Activated T-cell treated with anti-CD3 and anti-CD28 coated beads, Interleukin-2, amount 50 U/mL, for 24 hours (primary cell): ENCODE data around the gene SCP2D1.

Experiments
- DNase-seq: peaks from one replicate; pipeline ENCODE4 v3.0.0-alpha.2; 2020
- H3K27ac Mint-ChIP-seq: 2 replicates; pipeline ENCODE4 v1.8.0; 2020; ENCODE audit warnings: mild to moderate bottlenecking, mixed read lengths
- H3K27me3 Mint-ChIP-seq: 2 replicates; pipeline ENCODE4 v1.8.0; 2020; ENCODE audit warnings: mixed read lengths
- H3K36me3 Mint-ChIP-seq: 2 replicates; pipeline ENCODE4 v1.8.0; 2020; ENCODE audit warnings: low read depth, mixed read lengths
- H3K4me1 Mint-ChIP-seq: 2 replicates; pipeline ENCODE4 v1.8.0; 2020; ENCODE audit warnings: low read depth, mixed read lengths
- H3K4me3 Mint-ChIP-seq: 2 replicates; pipeline ENCODE4 v1.8.0; 2020; ENCODE audit warnings: mild to moderate bottlenecking, moderate library complexity, mixed read lengths
- H3K9me3 Mint-ChIP-seq: 2 replicates; pipeline ENCODE4 v1.8.0; 2020; ENCODE audit warnings: mixed read lengths

SCP2D1 gene

DNA sequence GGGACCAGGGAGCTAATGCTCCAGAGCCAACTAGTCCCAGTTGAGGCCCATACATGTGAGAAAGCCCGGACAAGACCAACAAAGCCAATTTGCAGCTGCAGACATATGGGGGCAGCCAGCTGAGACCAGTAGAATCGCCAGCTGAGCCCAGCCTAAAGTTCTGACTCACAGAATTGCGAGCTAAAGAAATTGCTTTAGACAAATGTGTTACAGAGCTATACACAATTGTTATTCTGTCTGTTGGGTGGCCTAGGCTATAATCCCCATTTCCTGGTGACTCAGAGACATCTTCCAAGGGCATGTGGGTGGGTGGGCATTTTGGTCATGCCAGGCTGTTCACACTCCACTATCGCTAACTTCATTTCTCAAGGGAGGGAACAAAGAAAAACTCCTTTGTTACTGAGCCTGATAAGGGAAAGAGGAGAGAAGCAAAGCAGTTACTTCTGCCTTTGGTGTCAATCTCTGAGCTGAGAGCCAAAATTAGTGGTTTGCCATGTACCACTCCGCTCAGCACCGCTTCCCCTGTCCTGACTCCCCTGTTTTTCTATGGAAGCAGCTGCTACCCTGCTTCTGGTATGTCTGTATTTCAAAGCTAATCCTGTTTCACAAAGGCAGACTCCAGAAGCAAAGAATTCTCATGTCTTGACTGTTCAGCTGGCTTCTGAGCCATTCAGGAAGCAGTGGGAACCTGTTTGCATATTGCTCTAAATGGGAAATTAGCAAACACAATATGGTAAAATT, 26.1 kb downstream of the SCP2D1 start:
- Mint-ChIP-seq H3K27ac (no peak overlapping the region), H3K4me1 (no peaks in the 10 kb centered on the region), H3K36me3 (no peaks in the 10 kb centered on the region), H3K4me3 (no peak overlapping the region), H3K27me3 (peaks cover 8% of the 10 kb centered on the region), H3K9me3 (no peaks in the 10 kb centered on the region)
- DNase-seq, result no peak

DNA sequence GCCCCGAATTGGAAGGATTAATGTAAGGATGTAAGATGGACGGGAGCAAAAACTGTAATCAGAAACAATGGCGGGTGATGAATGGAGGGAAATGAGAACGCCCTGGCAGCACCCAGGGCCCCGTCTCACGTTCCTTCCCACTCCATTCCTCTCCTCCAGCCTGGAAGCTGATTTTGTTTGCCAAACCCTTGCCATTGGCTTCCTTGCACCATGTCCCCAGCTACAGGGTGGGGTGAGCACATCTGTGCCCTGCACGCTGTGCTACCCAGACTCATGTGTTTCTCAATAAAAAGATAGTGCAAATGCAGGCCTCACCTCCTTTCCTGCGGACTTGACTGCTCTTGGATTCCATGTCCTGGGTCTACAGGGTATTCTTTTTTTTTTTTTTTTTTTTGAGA, 26.7 kb downstream of the SCP2D1 start:
- H3K27me3 Mint-ChIP-seq, result peaks cover 8% of the 10 kb centered on the region
- H3K27ac Mint-ChIP-seq, result no peak overlapping the region
- H3K9me3 Mint-ChIP-seq, result no peaks in the 10 kb centered on the region
- no peaks in the 10 kb centered on the region for H3K36me3 Mint-ChIP-seq
- no peak overlapping the region for H3K4me3 Mint-ChIP-seq
- no peaks in the 10 kb centered on the region for H3K4me1 Mint-ChIP-seq
- DNase-seq, result no peak

DNA sequence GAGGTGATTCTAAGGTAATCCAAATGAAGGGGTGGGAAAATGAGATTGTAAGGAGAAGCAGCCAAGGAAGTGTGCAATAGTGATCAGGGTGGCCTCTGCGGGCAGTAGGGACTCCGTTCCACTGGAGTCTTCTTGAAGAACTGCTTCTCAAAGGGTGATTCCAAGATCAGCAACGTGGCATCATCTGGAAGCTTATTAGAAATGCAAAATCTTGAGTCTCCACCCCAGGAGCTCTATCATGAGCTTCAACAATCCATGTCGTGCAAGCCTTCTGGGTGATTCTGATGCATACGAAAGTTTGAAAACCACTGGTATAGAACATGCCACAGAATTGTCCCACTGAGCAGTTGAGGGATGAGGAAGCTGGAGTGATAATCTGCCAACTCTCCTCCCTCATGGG, 31.4 kb downstream of the SCP2D1 start:
- H3K4me1 Mint-ChIP-seq, result no peaks in the 10 kb centered on the region
- H3K27ac Mint-ChIP-seq, result no peak overlapping the region
- no peaks in the 10 kb centered on the region for H3K9me3 Mint-ChIP-seq
- no peak overlapping the region for H3K4me3 Mint-ChIP-seq
- H3K36me3 Mint-ChIP-seq, result no peaks in the 10 kb centered on the region
- no peak for DNase-seq
- no peaks in the 10 kb centered on the region for H3K27me3 Mint-ChIP-seq

DNA sequence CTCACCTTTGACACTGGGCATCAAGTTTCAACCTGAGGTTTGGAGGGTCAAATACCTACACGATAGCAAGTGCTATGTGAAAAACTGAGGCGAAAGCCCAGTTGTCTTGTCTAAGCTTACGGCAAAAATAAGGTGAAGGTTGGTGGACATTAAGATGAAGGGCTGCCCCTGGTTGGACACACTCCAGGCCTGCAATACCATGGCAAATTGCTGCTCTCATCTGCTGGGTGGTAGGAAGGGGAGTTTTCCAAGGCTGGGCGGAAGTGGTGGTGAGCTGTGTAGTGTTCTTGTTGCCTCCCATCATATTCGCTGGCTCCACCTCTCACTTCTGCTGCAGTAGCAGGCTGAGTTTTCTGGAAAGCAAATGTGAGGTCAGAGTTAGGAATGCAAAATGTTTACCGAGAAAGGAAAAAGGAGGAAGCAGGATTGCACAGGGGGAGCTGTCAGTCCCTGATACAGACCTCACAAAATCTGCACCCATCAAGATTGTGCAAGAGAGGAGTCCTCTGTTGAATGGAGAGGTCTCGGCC, 33.7 kb downstream of the SCP2D1 start:
- Mint-ChIP-seq H3K27ac (no peak overlapping the region), H3K36me3 (no peaks in the 10 kb centered on the region), H3K4me1 (no peaks in the 10 kb centered on the region), H3K27me3 (peaks cover 9% of the 10 kb centered on the region), H3K4me3 (no peak overlapping the region), H3K9me3 (no peaks in the 10 kb centered on the region)
- no peak for DNase-seq

DNA sequence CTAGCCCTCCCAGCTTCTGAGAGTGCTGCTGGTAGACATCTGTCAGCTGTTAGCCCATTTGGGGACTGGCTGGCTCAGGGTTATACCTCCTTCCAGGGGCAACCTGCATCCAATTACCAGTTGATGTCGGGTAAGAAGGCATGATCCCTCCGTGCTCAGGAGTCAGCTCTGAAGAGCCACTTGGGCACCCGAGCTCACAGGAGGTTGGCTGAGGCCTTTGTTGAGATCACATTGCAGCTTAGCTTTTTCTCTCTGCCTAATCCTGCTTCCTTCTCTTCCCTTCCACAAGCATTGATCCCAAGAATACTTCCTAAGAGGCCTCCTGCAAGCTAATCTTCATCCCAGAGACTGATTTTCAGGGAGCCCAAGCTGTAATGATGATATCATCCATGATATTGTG, 35.5 kb downstream of the SCP2D1 start:
- DNase-seq, result no peak
- no peaks in the 10 kb centered on the region for H3K4me1 Mint-ChIP-seq
- H3K9me3 Mint-ChIP-seq, result no peaks in the 10 kb centered on the region
- no peak overlapping the region for H3K4me3 Mint-ChIP-seq
- peaks cover 9% of the 10 kb centered on the region for H3K27me3 Mint-ChIP-seq
- H3K36me3 Mint-ChIP-seq, result no peaks in the 10 kb centered on the region
- no peak overlapping the region for H3K27ac Mint-ChIP-seq

DNA sequence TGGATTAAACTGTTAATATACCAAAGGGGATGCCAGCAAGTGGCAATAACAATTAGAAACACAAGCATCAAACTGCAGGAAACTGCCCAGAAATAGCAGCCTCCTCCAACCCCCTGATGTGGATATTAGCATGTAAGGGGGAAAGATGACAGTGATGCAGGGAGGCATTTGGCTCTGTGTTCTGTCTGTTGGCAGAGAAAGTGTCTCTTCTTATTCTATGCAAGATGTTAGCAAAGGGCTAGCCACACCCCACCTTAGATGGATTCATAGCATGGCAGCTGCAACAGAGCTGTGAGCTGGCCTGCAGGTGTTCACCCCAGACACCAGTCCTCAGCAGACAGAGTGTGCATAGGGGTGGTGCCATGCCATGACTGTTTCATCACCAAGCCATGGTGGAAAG, 38.0 kb downstream of the SCP2D1 start:
- Mint-ChIP-seq H3K27me3 (peaks cover 12% of the 10 kb centered on the region), H3K36me3 (no peaks in the 10 kb centered on the region), H3K9me3 (no peaks in the 10 kb centered on the region), H3K27ac (no peak overlapping the region), H3K4me3 (no peak overlapping the region), H3K4me1 (no peaks in the 10 kb centered on the region)
- no peak for DNase-seq

DNA sequence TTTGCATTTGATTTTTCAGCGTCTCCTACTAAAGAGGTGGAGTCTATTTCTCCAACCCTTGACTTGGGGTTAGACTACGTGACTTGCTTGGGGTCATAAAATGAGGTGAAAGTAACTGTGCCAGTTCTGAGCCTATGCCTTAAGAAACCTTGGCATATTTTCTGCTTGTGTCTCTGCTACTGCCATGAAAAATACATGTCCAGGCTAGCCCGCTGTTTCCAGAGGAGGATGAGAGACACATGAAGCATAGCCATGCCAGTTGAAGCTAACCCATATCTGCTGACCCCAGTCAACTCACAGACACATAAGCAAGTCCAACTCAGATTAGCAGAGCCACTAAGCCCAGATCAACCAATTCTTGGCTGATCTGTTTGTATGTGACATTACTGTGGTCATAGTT, 38.7 kb downstream of the SCP2D1 start:
- Mint-ChIP-seq H3K4me1 (no peaks in the 10 kb centered on the region), H3K27ac (no peak overlapping the region), H3K27me3 (peaks cover 15% of the 10 kb centered on the region), H3K4me3 (no peak overlapping the region), H3K36me3 (no peaks in the 10 kb centered on the region), H3K9me3 (no peaks in the 10 kb centered on the region)
- DNase-seq, result no peak

DNA sequence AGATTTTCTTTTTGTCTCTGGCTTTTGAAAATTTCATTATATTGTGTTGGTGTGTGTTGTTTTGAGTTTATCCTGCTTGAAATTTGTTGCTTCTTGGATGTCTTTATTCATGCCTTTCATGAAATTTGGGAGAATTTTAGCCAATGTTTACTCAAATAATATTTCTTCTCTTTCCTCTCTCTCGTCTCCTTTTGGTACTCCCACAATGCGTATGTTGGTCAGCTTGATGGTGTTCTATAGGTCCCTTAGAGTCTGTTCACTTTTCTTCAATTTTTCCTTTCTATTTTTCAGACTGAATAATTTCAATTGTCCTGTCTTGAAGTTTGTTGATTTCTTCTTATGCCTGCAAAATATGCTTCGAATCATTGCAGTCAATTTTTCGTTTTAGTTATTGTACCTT, 39.6 kb downstream of the SCP2D1 start:
- no peaks in the 10 kb centered on the region for H3K36me3 Mint-ChIP-seq

DNA sequence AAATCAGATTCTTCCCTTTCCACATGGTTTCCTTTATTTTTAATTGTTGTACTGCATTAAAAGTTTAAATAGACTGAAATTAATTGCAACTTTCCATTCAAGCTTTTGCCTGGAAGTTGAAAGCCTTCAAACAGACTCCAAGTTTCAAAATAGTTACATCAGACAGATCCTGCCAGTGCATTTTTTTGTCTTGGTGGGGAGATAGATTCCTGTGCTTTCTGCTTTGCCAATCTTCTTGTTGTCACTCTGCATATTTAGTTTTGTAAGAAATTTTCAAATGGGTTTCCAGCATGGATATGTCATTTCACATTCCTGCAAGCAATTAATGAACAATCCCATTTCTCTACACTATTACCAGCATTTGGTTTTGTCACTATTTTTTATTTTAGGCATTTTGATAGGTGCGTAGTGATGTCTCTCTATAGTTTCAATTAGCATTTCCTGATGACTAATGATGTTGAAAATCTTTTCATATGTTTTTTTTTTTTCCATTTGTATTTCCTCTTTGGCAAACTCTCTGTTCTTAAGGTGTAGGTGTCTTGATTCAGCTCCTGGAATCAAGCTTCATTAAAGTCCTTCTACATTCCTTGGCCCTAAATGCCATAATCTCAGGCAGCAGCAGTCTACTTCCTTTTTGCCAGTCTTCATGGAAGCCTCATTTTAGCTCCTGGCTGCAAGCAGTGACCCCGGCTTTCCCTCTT, 40.5 kb downstream of the SCP2D1 start:
- Mint-ChIP-seq H3K4me1 (no peaks in the 10 kb centered on the region), H3K4me3 (no peak overlapping the region), H3K27ac (no peak overlapping the region), H3K36me3 (no peaks in the 10 kb centered on the region), H3K27me3 (peaks cover 15% of the 10 kb centered on the region), H3K9me3 (no peaks in the 10 kb centered on the region)
- DNase-seq, result no peak

More for the DNA sequence above, 39.6 kb downstream of the SCP2D1 start:
- no peak overlapping the region for H3K4me3 Mint-ChIP-seq
- H3K9me3 Mint-ChIP-seq, result no peaks in the 10 kb centered on the region
- H3K27ac Mint-ChIP-seq, result no peak overlapping the region
- peaks cover 15% of the 10 kb centered on the region for H3K27me3 Mint-ChIP-seq
- no peak for DNase-seq
- no peaks in the 10 kb centered on the region for H3K4me1 Mint-ChIP-seq

DNA sequence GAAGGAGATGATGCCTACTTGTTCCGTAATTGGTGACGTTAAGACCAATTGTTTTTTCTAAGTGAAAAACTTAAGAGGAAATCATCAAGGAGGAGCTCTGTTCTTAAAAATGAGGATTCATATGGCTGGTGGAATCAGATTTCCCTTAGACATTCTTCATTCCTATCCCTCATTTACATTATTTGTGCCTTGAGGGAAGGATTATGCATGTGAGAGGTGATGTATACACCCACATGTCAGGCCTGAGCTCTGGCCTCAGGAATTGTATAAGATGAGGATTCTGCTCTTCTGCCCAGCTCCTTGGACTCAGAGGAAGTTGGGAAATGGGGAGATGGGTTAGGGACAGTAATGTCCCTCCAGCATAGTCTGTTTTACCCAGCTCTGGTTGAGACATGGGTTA, 42.3 kb downstream of the SCP2D1 start:
- Mint-ChIP-seq H3K4me3 (no peak overlapping the region), H3K27ac (no peak overlapping the region)

DNA sequence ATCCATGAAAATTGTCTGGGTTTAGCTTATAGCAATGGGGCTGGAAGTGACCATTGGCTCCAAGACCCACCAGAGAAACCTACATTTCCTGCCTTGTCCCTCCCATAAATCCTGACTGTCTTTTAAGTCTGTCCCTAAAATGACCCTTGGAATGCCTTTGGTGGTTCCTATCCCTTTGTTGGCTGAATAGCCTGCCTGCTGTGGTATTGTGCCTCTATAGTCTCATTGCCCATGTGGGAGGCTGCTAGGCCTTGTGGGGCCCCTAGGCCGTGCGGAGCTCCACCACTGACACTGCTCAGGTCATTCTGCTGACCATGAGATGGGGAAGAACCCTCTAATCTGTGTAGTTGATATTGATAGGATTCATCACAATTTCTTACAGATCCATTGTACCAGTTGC, 43.3 kb downstream of the SCP2D1 start:
- H3K4me3 Mint-ChIP-seq, result no peak overlapping the region
- peaks cover 6% of the 10 kb centered on the region for H3K27me3 Mint-ChIP-seq
- H3K4me1 Mint-ChIP-seq, result no peaks in the 10 kb centered on the region
- DNase-seq, result no peak
- H3K27ac Mint-ChIP-seq, result no peak overlapping the region
- H3K9me3 Mint-ChIP-seq, result peaks cover 5% of the 10 kb centered on the region
- no peaks in the 10 kb centered on the region for H3K36me3 Mint-ChIP-seq

More for the DNA sequence above, 42.3 kb downstream of the SCP2D1 start:
- peaks cover 5% of the 10 kb centered on the region for H3K9me3 Mint-ChIP-seq
- H3K36me3 Mint-ChIP-seq, result no peaks in the 10 kb centered on the region
- H3K4me1 Mint-ChIP-seq, result no peaks in the 10 kb centered on the region
- peaks cover 15% of the 10 kb centered on the region for H3K27me3 Mint-ChIP-seq
- DNase-seq, result no peak

DNA sequence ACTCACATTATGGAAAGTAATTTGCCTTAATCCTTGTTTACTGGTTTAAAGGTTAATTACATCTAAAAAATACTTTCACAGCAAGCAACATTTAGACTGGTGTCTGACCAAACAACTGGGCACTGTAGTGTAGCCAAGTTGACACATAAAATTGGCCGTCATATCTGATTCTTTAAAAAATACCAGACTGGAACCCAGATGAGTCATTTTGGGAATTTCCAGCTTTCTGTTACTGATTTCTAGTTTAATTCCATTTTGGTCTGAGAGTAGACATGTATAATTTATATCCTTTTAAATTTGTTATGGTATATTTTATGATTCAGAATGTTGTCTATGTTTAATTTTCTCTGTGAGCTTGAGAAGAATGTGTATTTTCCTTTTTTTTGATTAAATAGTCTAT, 44.1 kb downstream of the SCP2D1 start:
- H3K4me3 Mint-ChIP-seq, result no peak overlapping the region
- no peaks in the 10 kb centered on the region for H3K4me1 Mint-ChIP-seq
- no peak for DNase-seq
- H3K27ac Mint-ChIP-seq, result no peak overlapping the region
- H3K36me3 Mint-ChIP-seq, result no peaks in the 10 kb centered on the region
- peaks cover 6% of the 10 kb centered on the region for H3K27me3 Mint-ChIP-seq
- peaks cover 5% of the 10 kb centered on the region for H3K9me3 Mint-ChIP-seq

DNA sequence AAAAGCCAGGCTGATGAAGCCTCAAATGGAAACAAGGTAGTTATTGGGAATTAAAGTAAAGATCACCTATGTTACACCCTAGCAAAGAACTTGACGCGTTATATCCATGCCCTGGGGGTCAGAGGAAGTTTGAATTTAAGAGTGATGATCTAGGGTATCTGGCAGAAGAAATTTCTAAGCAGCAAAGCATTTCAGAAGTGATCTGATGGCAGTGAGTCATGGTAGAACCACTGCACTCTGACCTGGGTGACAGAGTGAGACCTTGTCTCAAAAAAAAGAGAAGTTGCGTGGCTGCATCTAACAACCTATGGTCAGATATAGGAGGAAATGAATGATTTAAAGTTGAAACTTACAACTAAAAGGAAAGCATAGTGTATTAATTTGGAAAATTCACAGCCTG, 45.2 kb downstream of the SCP2D1 start:
- no peak overlapping the region for H3K27ac Mint-ChIP-seq
- DNase-seq, result no peak
- H3K4me3 Mint-ChIP-seq, result no peak overlapping the region
- no peaks in the 10 kb centered on the region for H3K4me1 Mint-ChIP-seq
- peaks cover 5% of the 10 kb centered on the region for H3K9me3 Mint-ChIP-seq
- H3K27me3 Mint-ChIP-seq, result peaks cover 6% of the 10 kb centered on the region
- H3K36me3 Mint-ChIP-seq, result no peaks in the 10 kb centered on the region
